Uterus (tissue), 4 donors: ENCODE results near the gene H1-8. TPM values are rescaled to one million over a fixed set of nuclear protein-coding genes. Genes with fewer than 3 reads are reported as not detected.
A peak's percentile ranks its signal among the peaks of the same experiment; 100 is the strongest.

ENCODE experiments used
- DNase-seq, 2 donors: peaks; one replicate each; pipeline ENCODE4 v3.0.0-alpha.2; 2019 to 2020
- H3K27ac ChIP-seq, 2 donors: fragments of 200-600 bp; sonication (generic); 1 replicate in 1 of 2; 2 replicates in 1 of 2; pipeline ENCODE4 v1.5.1; 2016 to 2018
- H3K27me3 ChIP-seq, 2 donors: fragments of 200-600 bp; sonication (generic); one replicate each; pipeline ENCODE4 v1.5.1; 2018 to 2019; ENCODE audit warnings: control low read depth in 1 of 2
- H3K36me3 ChIP-seq, 2 donors: fragments of 200-600 bp; sonication (generic); one replicate each; pipeline ENCODE4 v1.5.1; 2019; ENCODE audit warnings: control low read depth in 1 of 2
- H3K4me1 ChIP-seq, 2 donors: fragments of 200-600 bp; sonication (generic); one replicate each; pipeline ENCODE4 v1.5.1; 2018 to 2019; ENCODE audit warnings: control low read depth in 1 of 2
- H3K4me3 ChIP-seq, 2 donors: fragments of 200-600 bp; sonication (generic); 1 replicate in 1 of 2; 2 replicates in 1 of 2; pipeline ENCODE4 v1.5.1; 2018 to 2019; ENCODE audit warnings: mild to moderate bottlenecking in 1 of 2
- H3K9me3 ChIP-seq, 2 donors: fragments of 200-600 bp; sonication (generic); one replicate each; pipeline ENCODE4 v1.5.1; 2019; ENCODE audit warnings: control low read depth in 1 of 2
- CTCF ChIP-seq, 4 experiments: fragments of 200-600 bp in 2 of 4; fragments of 450-650 bp in 2 of 4; sonication (generic) in 2 of 4; IDR thresholded peaks; one replicate each; pipeline ENCODE4 v1.5.1; 2016 to 2019; ENCODE audit warnings: antibody characterized with exemption in 4 of 4, mild to moderate bottlenecking in 2 of 4, moderate library complexity in 1 of 4
- POLR2A ChIP-seq, 2 donors: fragments of 450-650 bp; IDR thresholded peaks; one replicate each; pipeline ENCODE4 v1.6.1; 2016; ENCODE audit warnings: antibody characterized with exemption in 2 of 2, mild to moderate bottlenecking in 1 of 2, moderate library complexity in 1 of 2
- intact Hi-C: fragments of 100-400 bp; cut with DNase I; formaldehyde crosslinking; loops from one replicate; pipeline ENCODE4 v1.15.1; 2023; ENCODE audit warnings: low total_unique reads
- total RNA-seq, 4 donors: library from RNA; depleted of rRNA in 3 of 4; stranded (reverse); fragments of >200 nt in 3 of 4; gene quantifications; one replicate each; pipeline versions ENCODE4 v1.1.0 to v1.2.4, GENCODE V29; 2014 to 2023
- donor health status: DM: yes; HTN: yes; CAD: no.

Gene H1-8
- total RNA-seq, 4 donors from 2014 or later, result not detected

GRCh38 chr3:129505341-129505740 is 37.6 kb upstream of the H1-8 start:
- H3K9me3 ChIP-seq, result no peaks in the 10 kb centered on the region
- H3K4me3 ChIP-seq, result no peak overlapping the region
- DNase-seq, result no peak
- H3K27me3 ChIP-seq, result no peaks in the 10 kb centered on the region
- H3K27ac ChIP-seq, result no peak overlapping the region
- intact Hi-C loops, result no loop called here
- TF ChIP-seq CTCF (IDR thresholded peaks at IDR 0.05), result no peak
- no peak for TF ChIP-seq POLR2A (IDR thresholded peaks at IDR 0.05)
- no peaks in the 10 kb centered on the region for H3K4me1 ChIP-seq
- no peaks in the 10 kb centered on the region for H3K36me3 ChIP-seq

- intact Hi-C loops, result no loop called here
- TF ChIP-seq CTCF (IDR thresholded peaks at IDR 0.05) (no peak), POLR2A (IDR thresholded peaks at IDR 0.05) (no peak)
- H3K36me3 ChIP-seq, result no peaks in the 10 kb centered on the region
Observed at GRCh38 chr3:129506231-129506742, 36.7 kb upstream of the H1-8 start.

DNA sequence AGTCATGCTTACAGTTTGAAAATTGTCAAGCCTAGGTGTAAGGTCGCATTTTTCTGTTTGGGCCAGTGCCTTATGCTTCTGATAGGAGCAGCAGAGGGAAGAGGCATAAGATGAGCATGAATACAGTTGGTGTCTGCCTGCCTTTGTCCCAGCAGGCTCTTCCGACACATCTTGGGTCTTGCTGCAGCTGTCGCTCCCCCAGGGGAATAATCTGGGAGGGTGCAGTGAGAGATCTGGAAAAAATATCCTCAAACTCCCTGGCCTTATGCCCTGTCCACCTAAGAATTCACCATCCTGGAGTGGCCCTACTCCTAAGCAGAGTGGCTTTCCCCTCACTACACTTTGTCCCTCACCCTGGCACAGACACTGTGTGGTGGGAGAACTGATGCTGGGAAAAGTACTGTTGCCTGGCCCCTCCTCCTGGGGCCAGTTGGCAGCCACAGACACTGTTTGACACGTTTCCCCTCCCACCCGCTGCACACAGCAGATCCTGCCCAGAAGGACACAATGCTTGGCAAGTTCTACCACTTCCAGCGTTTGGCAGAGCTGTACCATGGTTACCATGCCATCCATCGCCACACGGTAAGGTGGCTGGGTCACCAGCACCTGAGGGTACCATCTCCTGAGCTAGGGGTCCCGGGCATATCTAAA is 35.7 kb upstream of the H1-8 start:
- Histone ChIP-seq H3K36me3 (no peaks in the 10 kb centered on the region), H3K27me3 (no peaks in the 10 kb centered on the region), H3K27ac (no peak overlapping the region), H3K4me3 (no peak overlapping the region), H3K9me3 (no peaks in the 10 kb centered on the region), H3K4me1 (no peaks in the 10 kb centered on the region)
- no peak for TF ChIP-seq CTCF (IDR thresholded peaks at IDR 0.05)
- TF ChIP-seq POLR2A (IDR thresholded peaks at IDR 0.05), result no peak
- intact Hi-C loops, result no loop called here
- DNase-seq, result peak in 1 of 2 donors; percentile 43

More at GRCh38 chr3:129506231-129506742, 36.7 kb upstream of the H1-8 start:
- Histone ChIP-seq H3K9me3 (no peaks in the 10 kb centered on the region), H3K4me3 (no peak overlapping the region), H3K27ac (no peak overlapping the region), H3K4me1 (no peaks in the 10 kb centered on the region), H3K27me3 (no peaks in the 10 kb centered on the region)
- no peak for DNase-seq

GRCh38 chr3:129512595-129512994 is 30.4 kb upstream of the H1-8 start:
- DNase-seq, result no peak
- Histone ChIP-seq H3K4me1 (no peaks in the 10 kb centered on the region), H3K27ac (no peak overlapping the region), H3K36me3 (no peaks in the 10 kb centered on the region), H3K9me3 (no peaks in the 10 kb centered on the region), H3K27me3 (no peaks in the 10 kb centered on the region), H3K4me3 (no peak overlapping the region)
- intact Hi-C loops, result no loop called here
- TF ChIP-seq CTCF (IDR thresholded peaks at IDR 0.05) (no peak), POLR2A (IDR thresholded peaks at IDR 0.05) (no peak)

GRCh38 chr3:129513705-129514104 is 29.3 kb upstream of the H1-8 start:
- Histone ChIP-seq H3K9me3 (no peaks in the 10 kb centered on the region), H3K4me3 (no peak overlapping the region), H3K27ac (no peak overlapping the region), H3K4me1 (no peaks in the 10 kb centered on the region), H3K27me3 (no peaks in the 10 kb centered on the region), H3K36me3 (no peaks in the 10 kb centered on the region)
- TF ChIP-seq POLR2A (IDR thresholded peaks at IDR 0.05), result no peak
- no peak for TF ChIP-seq CTCF (IDR thresholded peaks at IDR 0.05)
- intact Hi-C loops, result no loop called here
- DNase-seq, result no peak
